ENCODE data around the gene BRI3.

DNA sequence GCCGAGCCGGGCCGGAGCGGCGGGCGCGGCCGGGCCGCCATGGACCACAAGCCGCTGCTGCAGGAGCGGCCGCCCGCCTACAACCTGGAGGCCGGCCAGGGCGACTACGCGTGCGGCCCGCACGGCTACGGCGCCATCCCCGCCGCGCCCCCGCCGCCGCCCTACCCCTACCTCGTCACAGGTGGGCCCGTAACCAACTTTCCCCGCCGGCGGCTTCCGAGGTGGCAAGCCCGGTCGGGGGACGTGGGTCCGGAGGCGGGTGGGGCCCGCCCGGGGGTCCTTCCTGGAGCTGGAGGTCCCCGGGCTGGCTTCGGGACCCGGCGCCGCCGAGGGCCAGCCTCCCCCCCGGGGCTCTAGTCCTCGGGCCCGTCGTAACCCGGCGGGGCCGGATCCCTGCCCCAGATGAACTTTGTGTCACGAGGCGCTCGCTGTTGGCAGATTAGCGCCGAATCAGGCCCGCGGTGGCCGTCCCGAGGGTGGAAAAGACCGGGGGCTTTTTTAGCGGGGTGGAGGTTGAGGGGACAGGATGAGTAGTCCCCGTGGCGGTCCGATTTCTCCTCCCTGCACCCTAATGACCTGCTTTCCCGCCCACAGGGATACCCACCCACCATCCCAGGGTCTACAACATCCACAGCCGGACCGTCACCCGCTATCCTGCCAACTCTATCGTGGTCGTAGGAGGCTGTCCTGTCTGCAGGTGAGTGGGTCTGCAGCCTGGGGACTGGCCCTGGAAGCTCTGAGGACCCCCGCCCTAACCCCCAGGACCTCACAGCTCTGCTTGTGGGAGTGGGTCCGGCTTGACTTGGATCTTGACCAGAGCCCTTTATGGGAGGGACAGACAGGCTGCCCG lies 496 bp downstream of the BRI3 start:
- no peak for TF ChIP-seq POLR2A (IDR thresholded peaks at IDR 0.05; ENCODE audit: insufficient read depth in 1 of 2, low read depth in 2 of 2, low read length in 2 of 2)
- TF ChIP-seq, protein P1, sequence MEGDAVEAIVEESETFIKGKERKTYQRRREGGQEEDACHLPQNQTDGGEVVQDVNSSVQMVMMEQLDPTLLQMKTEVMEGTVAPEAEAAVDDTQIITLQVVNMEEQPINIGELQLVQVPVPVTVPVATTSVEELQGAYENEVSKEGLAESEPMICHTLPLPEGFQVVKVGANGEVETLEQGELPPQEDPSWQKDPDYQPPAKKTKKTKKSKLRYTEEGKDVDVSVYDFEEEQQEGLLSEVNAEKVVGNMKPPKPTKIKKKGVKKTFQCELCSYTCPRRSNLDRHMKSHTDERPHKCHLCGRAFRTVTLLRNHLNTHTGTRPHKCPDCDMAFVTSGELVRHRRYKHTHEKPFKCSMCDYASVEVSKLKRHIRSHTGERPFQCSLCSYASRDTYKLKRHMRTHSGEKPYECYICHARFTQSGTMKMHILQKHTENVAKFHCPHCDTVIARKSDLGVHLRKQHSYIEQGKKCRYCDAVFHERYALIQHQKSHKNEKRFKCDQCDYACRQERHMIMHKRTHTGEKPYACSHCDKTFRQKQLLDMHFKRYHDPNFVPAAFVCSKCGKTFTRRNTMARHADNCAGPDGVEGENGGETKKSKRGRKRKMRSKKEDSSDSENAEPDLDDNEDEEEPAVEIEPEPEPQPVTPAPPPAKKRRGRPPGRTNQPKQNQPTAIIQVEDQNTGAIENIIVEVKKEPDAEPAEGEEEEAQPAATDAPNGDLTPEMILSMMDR (CRISPR knock-in tag; IDR thresholded peaks at IDR 0.05), result no peak
- TF ChIP-seq CHD2 (IDR thresholded peaks at IDR 0.05; ENCODE audit: low read depth, low read length), result no peak
- TF ChIP-seq CBX5 (CRISPR knock-in tag; IDR thresholded peaks at IDR 0.05; ENCODE audit: borderline replicate concordance), result no peak
- no peak for TF ChIP-seq HCFC1 (IDR thresholded peaks at IDR 0.05; ENCODE audit: low read depth, low read length)
- TF ChIP-seq ZNF205 (CRISPR knock-in tag; IDR thresholded peaks at IDR 0.05), result no peak
- no peak for TF ChIP-seq ZNF562 (CRISPR knock-in tag; IDR thresholded peaks at IDR 0.05; ENCODE audit: borderline replicate concordance)
- TF ChIP-seq, protein P2, sequence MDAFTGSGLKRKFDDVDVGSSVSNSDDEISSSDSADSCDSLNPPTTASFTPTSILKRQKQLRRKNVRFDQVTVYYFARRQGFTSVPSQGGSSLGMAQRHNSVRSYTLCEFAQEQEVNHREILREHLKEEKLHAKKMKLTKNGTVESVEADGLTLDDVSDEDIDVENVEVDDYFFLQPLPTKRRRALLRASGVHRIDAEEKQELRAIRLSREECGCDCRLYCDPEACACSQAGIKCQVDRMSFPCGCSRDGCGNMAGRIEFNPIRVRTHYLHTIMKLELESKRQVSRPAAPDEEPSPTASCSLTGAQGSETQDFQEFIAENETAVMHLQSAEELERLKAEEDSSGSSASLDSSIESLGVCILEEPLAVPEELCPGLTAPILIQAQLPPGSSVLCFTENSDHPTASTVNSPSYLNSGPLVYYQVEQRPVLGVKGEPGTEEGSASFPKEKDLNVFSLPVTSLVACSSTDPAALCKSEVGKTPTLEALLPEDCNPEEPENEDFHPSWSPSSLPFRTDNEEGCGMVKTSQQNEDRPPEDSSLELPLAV (CRISPR knock-in tag; conservative IDR thresholded peaks at IDR 0.05; ENCODE audit: low read depth), result no peak
